K562 (cell line): Measurements from ENCODE around the gene VSTM2B. TPM values are rescaled to one million over a fixed set of nuclear protein-coding genes. Genes with fewer than 3 reads are reported as not detected.

Experiments
- CBX1 ChIP-seq: sonication (generic); IDR thresholded peaks from 2 replicates; pipeline ENCODE4 v1.6.1; 2016; ENCODE audit warnings: antibody characterized with exemption, low read depth, mild to moderate bottlenecking
- JUND ChIP-seq, 2 experiments: IDR thresholded peaks; 2 replicates in 1 of 2; 3 replicates in 1 of 2; pipeline ENCODE4 v1.6.1; 2011; ENCODE audit warnings: borderline replicate concordance in 2 of 2, low read depth in 2 of 2, low read length in 2 of 2, improper control_type of control experiment in 1 of 2, missing biosample characterization in 1 of 2, missing genetic modification characterization in 1 of 2, missing genetic modification reagents in 1 of 2
- NCOA4 ChIP-seq: fragments of 450-650 bp; IDR thresholded peaks from 2 replicates; pipeline ENCODE4 v1.6.1; 2018; ENCODE audit warnings: mild to moderate bottlenecking; ENCODE audit not compliant: partially characterized antibody
- NFXL1 ChIP-seq: fragments of 450-650 bp; formaldehyde crosslinking; IDR thresholded peaks from 2 replicates; pipeline ENCODE4 v1.4.0; 2021; ENCODE audit warnings: mild to moderate bottlenecking
- RFX7 ChIP-seq: fragments of 250-450 bp; sonication (Bioruptor Pico); IDR thresholded peaks from 2 replicates; pipeline ENCODE4 v1.5.1; 2021; ENCODE audit warnings: mild to moderate bottlenecking
- SMAD2 ChIP-seq: fragments of 150-350 bp; IDR thresholded peaks from 2 replicates; pipeline ENCODE4 v1.6.1; 2014; ENCODE audit warnings: low read depth, mild to moderate bottlenecking, low read length
- TEAD4 ChIP-seq, 2 experiments: sonication (generic) in 1 of 2; formaldehyde crosslinking in 1 of 2; IDR thresholded peaks; 2 replicates each; pipeline versions ENCODE4 v1.6.1 to v1.8.0; 2012 to 2022; ENCODE audit warnings: borderline replicate concordance in 1 of 2, inconsistent platforms in 1 of 2, low read length in 1 of 2, mild to moderate bottlenecking in 1 of 2, missing genetic modification reagents in 1 of 2
- ZMIZ1 ChIP-seq, 2 experiments: fragments of 150-350 bp in 1 of 2; IDR thresholded peaks; 2 replicates each; pipeline ENCODE4 v1.6.1; 2012 to 2016; ENCODE audit warnings: low read depth in 2 of 2, low read length in 2 of 2, mild to moderate bottlenecking in 1 of 2, moderate library complexity in 1 of 2
- ZNF354B ChIP-seq: fragments of 250-450 bp; sonication (Bioruptor Pico); IDR thresholded peaks from 2 replicates; pipeline ENCODE4 v1.4.0; 2020
- polyA plus RNA-seq, 8 experiments: library from polyadenylated mRNA; depleted of rRNA in 4 of 8; stranded (reverse) in 5 of 8; unstranded in 3 of 8; fragments of >200 nt; fragmentation: Nextera tagmentation in 2 of 8; fragmentation: Illumina TruSeq in 1 of 8; extraction: Ambion mirVana in 2 of 8; extraction: Trizol in 1 of 8; gene quantifications; 2 replicates each; pipeline versions ENCODE4 v1.2.1 to v1.2.3, GENCODE V29; 2011 to 2014; ENCODE audit warnings: inconsistent platforms in 1 of 8, missing spikeins in 1 of 8
- total RNA-seq, 7 experiments: library from RNA; depleted of rRNA in 6 of 7; stranded (reverse); fragments of >200 nt in 6 of 7; fragmentation: Illumina TruSeq in 2 of 7; extraction: Trizol in 2 of 7; gene quantifications; 2 replicates each; pipeline versions ENCODE4 v1.2.1 to v1.2.3, GENCODE V29; 2011 to 2021; ENCODE audit warnings: low replicate concordance in 1 of 7
- TF ChIP-seq, protein P1 (sequence below): IDR thresholded peaks from 2 replicates; pipeline ENCODE4 v1.6.1; 2011; ENCODE audit warnings: borderline replicate concordance, low read depth, mild to moderate bottlenecking, moderate library complexity, low read length; ENCODE audit not compliant: insufficient read depth, poor library complexity, severe bottlenecking

The VSTM2B gene
- total and polyA plus RNA-seq, 9 of the 15 experiments (the other 6 are each of a cell fraction or from before 2014, with no cell fraction given): not detected

DNA sequence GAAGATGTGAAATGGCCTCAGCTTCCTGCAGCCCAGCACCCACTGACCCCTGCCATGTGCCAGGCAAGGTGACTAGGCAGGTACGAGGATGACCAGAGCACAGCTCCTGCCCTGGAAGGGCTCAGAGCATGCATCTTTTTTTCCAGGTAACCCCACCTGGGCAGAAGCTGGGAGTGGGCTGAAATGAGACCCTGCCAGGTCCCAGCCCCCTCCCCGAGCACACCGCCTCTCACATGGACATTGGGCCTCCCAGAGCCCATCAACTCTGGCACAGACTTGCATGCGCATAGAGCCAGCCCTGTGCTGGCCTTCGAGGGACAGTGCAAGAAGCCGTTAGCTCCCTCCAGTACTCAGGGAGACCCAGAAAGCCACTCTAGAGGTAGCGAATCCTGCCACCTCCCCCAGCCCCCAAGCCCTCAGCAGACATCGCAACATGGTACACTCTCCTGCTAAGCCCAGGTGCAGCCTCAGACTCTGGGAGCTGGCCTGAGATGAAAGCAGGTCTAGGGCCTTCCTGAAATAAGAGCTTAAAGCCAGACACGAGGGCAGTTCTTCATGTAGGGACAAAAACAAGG, 8.9 kb upstream of the VSTM2B start (continued):
- TF ChIP-seq RFX7 (CRISPR knock-in tag) (no peak), TEAD4 (IDR thresholded peaks at IDR 0.05; ENCODE audit: low read length) (no peak), TEAD4 (CRISPR knock-in tag; IDR thresholded peaks at IDR 0.05; ENCODE audit: borderline replicate concordance) (no peak), NFXL1 (CRISPR knock-in tag) (no peak), NCOA4 (no peak), ZNF354B (no peak), SMAD2 (no peak), JUND (IDR thresholded peaks at IDR 0.05; ENCODE audit: borderline replicate concordance, low read depth, low read length) (no peak), JUND (tag; IDR thresholded peaks at IDR 0.05; ENCODE audit: borderline replicate concordance, low read depth, low read length) (no peak), ZMIZ1 (IDR thresholded peaks at IDR 0.05; ENCODE audit: low read depth in 2 of 2, low read length in 2 of 2) (no peak), CBX1 (no peak)
- TF ChIP-seq, protein P1, sequence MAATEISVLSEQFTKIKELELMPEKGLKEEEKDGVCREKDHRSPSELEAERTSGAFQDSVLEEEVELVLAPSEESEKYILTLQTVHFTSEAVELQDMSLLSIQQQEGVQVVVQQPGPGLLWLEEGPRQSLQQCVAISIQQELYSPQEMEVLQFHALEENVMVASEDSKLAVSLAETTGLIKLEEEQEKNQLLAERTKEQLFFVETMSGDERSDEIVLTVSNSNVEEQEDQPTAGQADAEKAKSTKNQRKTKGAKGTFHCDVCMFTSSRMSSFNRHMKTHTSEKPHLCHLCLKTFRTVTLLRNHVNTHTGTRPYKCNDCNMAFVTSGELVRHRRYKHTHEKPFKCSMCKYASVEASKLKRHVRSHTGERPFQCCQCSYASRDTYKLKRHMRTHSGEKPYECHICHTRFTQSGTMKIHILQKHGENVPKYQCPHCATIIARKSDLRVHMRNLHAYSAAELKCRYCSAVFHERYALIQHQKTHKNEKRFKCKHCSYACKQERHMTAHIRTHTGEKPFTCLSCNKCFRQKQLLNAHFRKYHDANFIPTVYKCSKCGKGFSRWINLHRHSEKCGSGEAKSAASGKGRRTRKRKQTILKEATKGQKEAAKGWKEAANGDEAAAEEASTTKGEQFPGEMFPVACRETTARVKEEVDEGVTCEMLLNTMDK: no peak
- TF ChIP-seq, all 486 proteins: peak for 0
